ENCODE data around the gene MLYCD. TPM values are rescaled to one million over a fixed set of nuclear protein-coding genes. Genes with fewer than 3 reads are reported as not detected.
"Not testable (repeated sequence)": the region's sequence is repeated elsewhere in the genome, so short reads cannot be mapped to it uniquely, and the experiment has no call there.

Gene MLYCD
- total and polyA plus RNA-seq, 4 donors: 4.1 to 7.7 (median 4.8) TPM

GRCh38 chr16:83945587-83945986 lies 46.7 kb downstream of the MLYCD start:
- WGBS (ENCODE audit: insufficient coverage): 97% methylated on average over 7 of the region's 10 CpGs
- no peaks in the 10 kb centered on the region for H3K27me3 ChIP-seq (ENCODE audit: control insufficient read depth, insufficient read depth, low read length)
- peaks cover 6% of the 10 kb centered on the region for H3K4me1 ChIP-seq (ENCODE audit: control insufficient read depth, insufficient read depth, low read length)
- no peak for DNase-seq (ENCODE audit: low read depth in 4 of 6, low spot score in 6 of 6)
- H3K4me3 ChIP-seq (ENCODE audit: low read depth, low read length): no peak overlapping the region
- no peaks in the 10 kb centered on the region for H3K9me3 ChIP-seq (ENCODE audit: control insufficient read depth, insufficient read depth, low read length)
- peaks cover 18% of the 10 kb centered on the region for H3K36me3 ChIP-seq (ENCODE audit: control insufficient read depth, insufficient read depth, low read length)
- H3K27ac ChIP-seq (ENCODE audit: low read depth, low read length): no peak overlapping the region

- 92% methylated on average over 24 of the region's 24 CpGs for WGBS (ENCODE audit: insufficient coverage)
- peaks cover 16% of the 10 kb centered on the region for H3K36me3 ChIP-seq (ENCODE audit: control insufficient read depth, insufficient read depth, low read length)
These were observed 47.4 kb downstream of the MLYCD start for GRCh38 chr16:83946154-83946780.

DNA sequence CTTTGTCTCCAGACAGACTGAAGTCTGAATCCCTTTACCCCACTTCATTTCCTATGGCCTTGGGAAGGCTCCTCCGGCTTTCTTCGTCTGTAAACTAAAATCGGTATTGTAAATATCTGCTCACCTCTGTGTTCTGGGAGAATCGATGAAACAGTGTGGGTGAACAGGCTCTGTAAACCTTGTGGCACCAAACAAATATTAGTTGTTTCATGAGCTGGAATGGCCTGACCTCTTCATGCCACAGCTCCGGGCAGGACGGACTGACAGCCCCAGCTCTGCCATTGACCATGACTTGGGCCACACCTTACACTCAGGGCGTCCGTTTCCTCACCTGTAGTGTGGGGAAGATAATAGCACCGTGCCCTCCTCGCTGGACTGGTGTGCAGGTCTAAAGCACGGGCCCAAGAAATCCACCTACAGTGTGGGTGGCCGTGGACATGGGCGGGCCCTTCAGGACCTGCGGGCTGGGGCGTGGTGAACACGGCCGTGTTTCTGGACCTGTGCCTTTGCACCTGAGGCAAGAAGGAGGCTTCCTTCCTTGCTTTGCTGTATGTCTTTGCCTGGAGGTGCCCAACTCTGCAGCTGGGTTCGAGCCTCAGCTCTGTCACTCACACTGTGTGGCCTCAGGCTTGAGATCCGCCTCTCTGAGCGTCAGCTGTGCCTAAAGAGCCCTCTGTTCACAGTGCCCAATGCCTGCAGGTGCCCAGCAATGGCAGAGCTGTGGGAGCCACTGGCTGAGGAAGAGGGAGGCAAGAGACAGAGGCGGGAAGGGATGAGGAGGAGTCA lies 48.1 kb downstream of the MLYCD start:
- WGBS (ENCODE audit: insufficient coverage): 88% methylated on average over 12 of the region's 21 CpGs
- Histone ChIP-seq H3K27ac (ENCODE audit: low read depth, low read length) (no peak overlapping the region), H3K4me3 (ENCODE audit: low read depth, low read length) (no peak overlapping the region), H3K4me1 (ENCODE audit: control insufficient read depth, insufficient read depth, low read length) (no peaks in the 10 kb centered on the region), H3K9me3 (ENCODE audit: control insufficient read depth, insufficient read depth, low read length) (no peaks in the 10 kb centered on the region), H3K27me3 (ENCODE audit: control insufficient read depth, insufficient read depth, low read length) (no peaks in the 10 kb centered on the region), H3K36me3 (ENCODE audit: control insufficient read depth, insufficient read depth, low read length) (peaks cover 15% of the 10 kb centered on the region)
- no peak for DNase-seq (ENCODE audit: low read depth in 4 of 6, low spot score in 6 of 6)

More at GRCh38 chr16:83946154-83946780, 47.4 kb downstream of the MLYCD start:
- Histone ChIP-seq H3K27ac (ENCODE audit: low read depth, low read length) (no peak overlapping the region), H3K4me1 (ENCODE audit: control insufficient read depth, insufficient read depth, low read length) (no peaks in the 10 kb centered on the region), H3K4me3 (ENCODE audit: low read depth, low read length) (no peak overlapping the region), H3K9me3 (ENCODE audit: control insufficient read depth, insufficient read depth, low read length) (no peaks in the 10 kb centered on the region), H3K27me3 (ENCODE audit: control insufficient read depth, insufficient read depth, low read length) (no peaks in the 10 kb centered on the region)
- DNase-seq (ENCODE audit: low read depth in 4 of 6, low spot score in 6 of 6): no peak

DNA sequence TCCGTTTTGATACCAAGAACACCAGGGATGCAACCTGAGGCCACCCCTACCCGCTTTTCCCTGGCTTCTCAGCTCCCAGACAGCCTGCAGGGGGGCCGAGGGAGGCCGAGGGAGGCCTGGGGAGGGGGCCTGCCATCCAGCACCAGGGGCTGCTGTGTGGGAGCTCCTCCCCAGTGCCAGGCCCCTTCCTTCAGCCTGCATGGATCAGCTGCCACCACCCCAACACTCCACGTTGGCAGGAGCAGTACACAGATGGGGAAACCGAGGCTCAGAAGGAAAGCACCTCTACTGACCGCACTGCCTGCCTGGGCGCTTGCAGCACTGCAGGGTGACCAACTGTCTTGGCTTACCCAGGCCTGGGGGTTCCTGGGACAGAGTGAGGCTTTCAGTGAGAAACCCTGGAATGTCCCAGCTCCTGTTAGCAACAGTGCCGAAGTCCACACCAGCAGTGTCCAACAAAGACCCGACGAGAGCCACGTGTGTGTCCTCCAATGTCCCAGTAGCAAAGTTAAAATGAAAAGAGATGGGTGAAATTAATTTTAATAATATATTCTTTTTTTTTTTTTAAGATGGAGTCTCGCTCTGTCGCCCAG lies 48.8 kb downstream of the MLYCD start:
- H3K9me3 ChIP-seq (ENCODE audit: control insufficient read depth, insufficient read depth, low read length): no peaks in the 10 kb centered on the region
- H3K27me3 ChIP-seq (ENCODE audit: control insufficient read depth, insufficient read depth, low read length): peaks cover 3% of the 10 kb centered on the region
- WGBS (ENCODE audit: insufficient coverage): 90% methylated on average over 10 of the region's 14 CpGs
- H3K4me1 ChIP-seq (ENCODE audit: control insufficient read depth, insufficient read depth, low read length): peaks cover 2% of the 10 kb centered on the region
- no peak for DNase-seq (ENCODE audit: low read depth in 4 of 6, low spot score in 6 of 6)
- no peak overlapping the region for H3K4me3 ChIP-seq (ENCODE audit: low read depth, low read length)
- H3K27ac ChIP-seq (ENCODE audit: low read depth, low read length): no peak overlapping the region
- H3K36me3 ChIP-seq (ENCODE audit: control insufficient read depth, insufficient read depth, low read length): peaks cover 13% of the 10 kb centered on the region

DNA sequence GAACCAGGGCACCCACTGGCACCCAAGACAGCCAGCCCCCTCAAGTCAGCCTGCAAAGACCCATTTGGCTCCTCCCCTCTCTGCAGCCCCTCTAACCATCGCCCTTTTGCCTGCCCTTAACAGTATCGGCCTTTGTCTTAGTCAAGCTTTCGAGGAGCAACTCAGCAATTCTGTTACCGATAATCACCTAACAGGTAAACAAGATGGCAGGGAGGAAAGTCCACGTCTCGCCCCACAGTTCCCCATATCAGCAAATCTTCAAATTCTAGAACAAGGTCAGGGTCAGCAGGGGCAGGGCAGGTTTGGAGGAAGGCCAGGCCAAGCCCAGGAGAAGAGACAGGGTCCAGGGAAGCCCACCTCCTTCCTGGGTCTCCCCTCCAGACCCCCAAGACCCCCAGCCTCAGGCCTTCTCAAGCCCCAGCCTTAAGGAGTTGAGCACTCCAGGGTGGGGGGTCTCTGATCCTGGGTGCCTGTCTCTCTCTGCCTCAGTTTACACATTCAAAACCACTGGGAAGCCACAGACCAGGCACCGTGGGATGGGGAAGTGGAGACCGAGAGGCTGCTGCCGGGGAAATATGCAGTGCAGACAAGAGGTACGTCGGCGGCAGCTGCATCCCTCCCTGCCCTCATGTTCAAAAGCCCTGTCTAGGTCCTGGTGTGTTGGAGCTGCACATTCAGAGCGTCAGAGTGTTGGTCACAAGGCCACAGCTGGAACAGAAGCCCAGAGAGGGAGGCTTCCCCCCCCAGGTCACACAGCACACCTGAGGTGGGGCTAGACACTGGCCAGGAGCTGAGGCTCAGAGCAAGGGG lies 50.2 kb downstream of the MLYCD start:
- peaks cover 15% of the 10 kb centered on the region for H3K4me1 ChIP-seq (ENCODE audit: control insufficient read depth, insufficient read depth, low read length)
- H3K4me3 ChIP-seq (ENCODE audit: low read depth, low read length): no peak overlapping the region
- no peak for DNase-seq (ENCODE audit: low read depth in 4 of 6, low spot score in 6 of 6)
- no peaks in the 10 kb centered on the region for H3K9me3 ChIP-seq (ENCODE audit: control insufficient read depth, insufficient read depth, low read length)
- 84% methylated on average over 10 of the region's 13 CpGs for WGBS (ENCODE audit: insufficient coverage)
- H3K27ac ChIP-seq (ENCODE audit: low read depth, low read length): no peak overlapping the region
- peaks cover 13% of the 10 kb centered on the region for H3K36me3 ChIP-seq (ENCODE audit: control insufficient read depth, insufficient read depth, low read length)
- H3K27me3 ChIP-seq (ENCODE audit: control insufficient read depth, insufficient read depth, low read length): peaks cover 7% of the 10 kb centered on the region

- Histone ChIP-seq H3K4me1 (ENCODE audit: control insufficient read depth, insufficient read depth, low read length) (peaks cover 15% of the 10 kb centered on the region), H3K27me3 (ENCODE audit: control insufficient read depth, insufficient read depth, low read length) (peaks cover 7% of the 10 kb centered on the region), H3K9me3 (ENCODE audit: control insufficient read depth, insufficient read depth, low read length) (no peaks in the 10 kb centered on the region), H3K27ac (ENCODE audit: low read depth, low read length) (no peak overlapping the region), H3K4me3 (ENCODE audit: low read depth, low read length) (no peak overlapping the region), H3K36me3 (ENCODE audit: control insufficient read depth, insufficient read depth, low read length) (peaks cover 13% of the 10 kb centered on the region)
- whole genome bisulfite sequencing (ENCODE audit: insufficient coverage): 76% methylated on average over 5 of the region's 5 CpGs
- no peak for DNase-seq (ENCODE audit: low read depth in 4 of 6, low spot score in 6 of 6)
These were observed 50.7 kb downstream of the MLYCD start for GRCh38 chr16:83949724-83950001.

DNA sequence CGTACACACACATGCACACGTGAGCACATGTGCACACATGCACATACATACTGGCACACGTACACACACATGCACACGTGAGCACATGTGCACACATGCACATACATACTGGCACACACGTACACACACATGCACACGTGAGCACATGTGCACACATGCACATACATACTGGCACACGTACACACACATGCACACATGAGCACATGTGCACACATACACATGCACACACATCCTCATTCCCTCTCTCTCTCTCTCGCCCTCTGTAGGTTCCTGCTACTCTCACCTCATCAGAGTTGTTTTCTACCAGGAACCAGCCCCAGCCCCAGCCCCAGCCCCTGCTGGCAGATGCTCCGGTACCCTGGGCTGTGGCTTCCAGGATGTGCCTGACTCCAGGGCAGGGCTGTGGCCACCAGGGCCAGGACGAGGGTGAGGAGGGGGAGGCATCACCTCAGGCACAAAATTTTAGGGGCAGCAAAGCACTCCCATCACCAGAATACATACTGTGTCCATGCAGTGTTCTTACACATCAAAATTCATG lies 52.0 kb downstream of the MLYCD start:
- 80% methylated on average over 1 of the region's 10 CpGs for WGBS (ENCODE audit: insufficient coverage)
- not testable (repeated sequence) for H3K9me3 ChIP-seq (ENCODE audit: control insufficient read depth, insufficient read depth, low read length); H3K27ac ChIP-seq (ENCODE audit: low read depth, low read length); H3K4me3 ChIP-seq (ENCODE audit: low read depth, low read length); DNase-seq (ENCODE audit: low read depth in 4 of 6, low spot score in 6 of 6); H3K27me3 ChIP-seq (ENCODE audit: control insufficient read depth, insufficient read depth, low read length)
- H3K4me1 ChIP-seq (ENCODE audit: control insufficient read depth, insufficient read depth, low read length): peaks cover 15% of the 10 kb centered on the region
- peaks cover 13% of the 10 kb centered on the region for H3K36me3 ChIP-seq (ENCODE audit: control insufficient read depth, insufficient read depth, low read length)

DNA sequence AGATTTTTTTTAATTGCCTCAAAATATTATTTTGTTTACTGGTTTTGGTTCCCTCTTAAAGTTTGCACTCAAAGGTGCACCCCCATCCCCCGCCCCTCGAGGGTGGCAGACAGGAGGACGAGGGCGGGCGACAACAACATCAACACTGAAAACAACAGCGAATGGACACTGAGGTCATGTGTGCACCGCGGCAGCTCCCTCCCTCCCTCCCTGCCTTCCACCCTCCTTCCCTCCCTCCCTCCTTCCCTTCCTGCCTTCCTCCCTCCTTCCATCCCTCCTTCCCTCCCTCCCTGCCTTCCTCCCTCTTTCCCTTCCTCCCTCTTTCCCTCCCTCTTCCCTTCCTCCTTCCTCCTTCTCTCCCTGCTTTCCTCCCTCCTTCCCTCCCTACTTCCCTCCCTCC lies 52.6 kb downstream of the MLYCD start:
- Histone ChIP-seq H3K36me3 (ENCODE audit: control insufficient read depth, insufficient read depth, low read length) (peaks cover 13% of the 10 kb centered on the region), H3K4me3 (ENCODE audit: low read depth, low read length) (no peak overlapping the region), H3K27me3 (ENCODE audit: control insufficient read depth, insufficient read depth, low read length) (peaks cover 7% of the 10 kb centered on the region), H3K9me3 (ENCODE audit: control insufficient read depth, insufficient read depth, low read length) (no peaks in the 10 kb centered on the region), H3K27ac (ENCODE audit: low read depth, low read length) (no peak overlapping the region), H3K4me1 (ENCODE audit: control insufficient read depth, insufficient read depth, low read length) (peaks cover 15% of the 10 kb centered on the region)
- 30% methylated on average over 7 of the region's 8 CpGs for WGBS (ENCODE audit: insufficient coverage)
- DNase-seq (ENCODE audit: low read depth in 4 of 6, low spot score in 6 of 6): no peak

DNA sequence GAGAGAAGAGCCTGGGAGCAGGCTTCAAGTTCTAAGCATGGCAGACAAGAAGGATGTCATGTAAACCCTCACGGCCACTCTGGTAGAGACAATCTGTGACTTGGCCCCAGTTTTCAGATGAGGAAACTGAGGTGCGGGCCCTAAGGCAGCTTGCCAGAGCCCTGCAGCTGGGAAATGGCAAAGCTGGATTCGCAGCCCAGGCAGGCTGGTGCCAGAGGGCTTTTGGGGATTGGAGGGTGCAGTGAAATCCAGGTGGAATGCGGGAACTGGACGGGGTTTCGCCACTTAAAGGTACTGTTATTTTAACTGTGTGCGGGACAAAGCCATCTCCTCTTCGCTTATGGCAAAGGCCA lies 53.6 kb downstream of the MLYCD start:
- Histone ChIP-seq H3K9me3 (ENCODE audit: control insufficient read depth, insufficient read depth, low read length) (no peaks in the 10 kb centered on the region), H3K27me3 (ENCODE audit: control insufficient read depth, insufficient read depth, low read length) (peaks cover 7% of the 10 kb centered on the region), H3K36me3 (ENCODE audit: control insufficient read depth, insufficient read depth, low read length) (peaks cover 12% of the 10 kb centered on the region), H3K27ac (ENCODE audit: low read depth, low read length) (no peak overlapping the region), H3K4me3 (ENCODE audit: low read depth, low read length) (no peak overlapping the region), H3K4me1 (ENCODE audit: control insufficient read depth, insufficient read depth, low read length) (peaks cover 22% of the 10 kb centered on the region)
- WGBS (ENCODE audit: insufficient coverage): 57% methylated on average over 8 of the region's 8 CpGs
- DNase-seq (ENCODE audit: low read depth in 4 of 6, low spot score in 6 of 6): no peak

Measured in spinal cord (tissue), 10 donors.